ENCODE results near the gene GABARAP.

GABARAP gene

DNA sequence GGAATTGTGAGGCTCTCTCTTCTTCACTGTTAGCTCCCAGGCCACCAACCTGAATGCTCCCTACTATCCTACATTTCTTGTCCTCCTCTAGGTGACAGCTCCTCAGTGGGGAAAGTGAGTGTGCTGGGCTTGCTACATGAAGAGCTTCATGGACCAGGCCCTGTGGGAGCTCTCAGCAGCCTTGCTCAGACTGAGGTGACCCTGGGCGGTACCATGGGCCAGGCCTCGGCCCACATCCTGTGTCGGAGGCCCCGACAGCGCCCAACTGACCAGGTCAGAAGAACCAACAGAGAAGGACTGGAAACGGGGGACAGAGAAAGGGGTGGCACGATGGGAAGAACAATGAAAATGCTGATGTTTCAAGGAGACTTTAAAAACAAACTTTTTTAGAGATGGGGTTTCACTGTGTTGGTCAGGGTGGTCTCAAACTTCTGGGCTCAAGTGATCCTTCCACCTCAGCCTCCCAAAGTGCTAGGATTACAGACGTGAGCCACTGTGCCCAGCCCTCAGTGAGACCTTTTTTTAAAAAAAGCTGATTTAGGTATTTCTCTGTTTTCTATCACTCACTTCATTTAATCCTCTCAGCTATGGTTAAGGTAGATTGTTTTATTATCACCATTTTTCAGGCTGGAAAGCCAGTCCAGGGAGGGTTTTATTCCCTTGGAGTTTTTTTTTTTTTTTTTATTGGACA is 14.7 kb upstream of the GABARAP start:
- Histone ChIP-seq H3K9me3 (ENCODE audit: insufficient read depth, low read length) (no peaks in the 10 kb centered on the region), H2AFZ (ENCODE audit: low read depth, low read length, severe bottlenecking) (no peak overlapping the region), H3K36me3 (ENCODE audit: low read length) (peaks cover 8% of the 10 kb centered on the region; the same call in 1 of the 2 replicates), H3K79me2 (ENCODE audit: insufficient read depth, low read length) (peaks cover 12% of the 10 kb centered on the region), H3F3A (ENCODE audit: insufficient read depth) (0 out of 2 replicates have a peak, but pooled peaks cover 3% of the 10 kb centered on the region), H3K4me3 (ENCODE audit: insufficient read depth, low read length, poor library complexity, severe bottlenecking) (no peak overlapping the region), H3K9me2 (replicated peaks; ENCODE audit: insufficient read depth, low read length) (no peaks in the 10 kb centered on the region), H4K20me1 (ENCODE audit: low read depth, low read length) (no peaks in the 10 kb centered on the region), H3K4me2 (ENCODE audit: low read depth, low read length, poor library complexity, severe bottlenecking) (no peak overlapping the region), H3K27me3 (ENCODE audit: low read length) (no peaks in the 10 kb centered on the region), H3K27ac (ENCODE audit: low read depth, low read length) (no peak overlapping the region), H3K9ac (ENCODE audit: low read length) (no peak overlapping the region)
- no peak for TF ChIP-seq EZH2phosphoT487 (conservative IDR thresholded peaks at IDR 0.05; ENCODE audit: low read length)
- TF ChIP-seq, protein P1, sequence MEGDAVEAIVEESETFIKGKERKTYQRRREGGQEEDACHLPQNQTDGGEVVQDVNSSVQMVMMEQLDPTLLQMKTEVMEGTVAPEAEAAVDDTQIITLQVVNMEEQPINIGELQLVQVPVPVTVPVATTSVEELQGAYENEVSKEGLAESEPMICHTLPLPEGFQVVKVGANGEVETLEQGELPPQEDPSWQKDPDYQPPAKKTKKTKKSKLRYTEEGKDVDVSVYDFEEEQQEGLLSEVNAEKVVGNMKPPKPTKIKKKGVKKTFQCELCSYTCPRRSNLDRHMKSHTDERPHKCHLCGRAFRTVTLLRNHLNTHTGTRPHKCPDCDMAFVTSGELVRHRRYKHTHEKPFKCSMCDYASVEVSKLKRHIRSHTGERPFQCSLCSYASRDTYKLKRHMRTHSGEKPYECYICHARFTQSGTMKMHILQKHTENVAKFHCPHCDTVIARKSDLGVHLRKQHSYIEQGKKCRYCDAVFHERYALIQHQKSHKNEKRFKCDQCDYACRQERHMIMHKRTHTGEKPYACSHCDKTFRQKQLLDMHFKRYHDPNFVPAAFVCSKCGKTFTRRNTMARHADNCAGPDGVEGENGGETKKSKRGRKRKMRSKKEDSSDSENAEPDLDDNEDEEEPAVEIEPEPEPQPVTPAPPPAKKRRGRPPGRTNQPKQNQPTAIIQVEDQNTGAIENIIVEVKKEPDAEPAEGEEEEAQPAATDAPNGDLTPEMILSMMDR (IDR thresholded peaks at IDR 0.05; ENCODE audit: insufficient read depth, low read length, poor library complexity, severe bottlenecking): no peak

DNA sequence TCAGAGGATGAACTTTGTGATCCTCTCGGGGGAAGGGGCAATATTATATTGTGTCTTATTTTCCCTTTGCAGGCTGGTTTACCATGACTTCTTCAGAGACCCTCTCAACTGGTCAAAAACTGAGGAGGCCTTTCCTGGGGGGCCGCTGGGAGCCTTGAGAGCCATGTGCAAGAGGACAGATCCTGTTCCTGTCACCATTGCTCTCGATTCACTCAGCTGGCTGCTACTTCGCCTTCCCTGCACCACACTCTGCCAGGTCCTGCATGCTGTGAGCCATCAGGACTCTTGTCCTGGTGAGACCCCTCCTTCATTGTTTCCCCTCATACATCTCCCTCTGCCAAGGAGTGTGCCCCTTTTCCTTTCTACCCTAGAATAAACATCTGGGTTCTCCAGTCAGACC is 12.3 kb upstream of the GABARAP start:
- H3K9me3 ChIP-seq (ENCODE audit: insufficient read depth, low read length): no peaks in the 10 kb centered on the region
- 0 out of 2 replicates have a peak, but pooled peaks cover 3% of the 10 kb centered on the region for H3F3A ChIP-seq (ENCODE audit: insufficient read depth)
- no peak for TF ChIP-seq EZH2phosphoT487 (conservative IDR thresholded peaks at IDR 0.05; ENCODE audit: low read length)
- TF ChIP-seq, protein P1 (IDR thresholded peaks at IDR 0.05; ENCODE audit: insufficient read depth, low read length, poor library complexity, severe bottlenecking): no peak
- no peak overlapping the region for H3K27ac ChIP-seq (ENCODE audit: low read depth, low read length)
- no peak overlapping the region for H3K9ac ChIP-seq (ENCODE audit: low read length)
- no peak overlapping the region for H3K4me3 ChIP-seq (ENCODE audit: insufficient read depth, low read length, poor library complexity, severe bottlenecking)
- no peaks in the 10 kb centered on the region for H3K9me2 ChIP-seq (replicated peaks; ENCODE audit: insufficient read depth, low read length)
- H4K20me1 ChIP-seq (ENCODE audit: low read depth, low read length): no peaks in the 10 kb centered on the region
- no peaks in the 10 kb centered on the region for H3K27me3 ChIP-seq (ENCODE audit: low read length)
- H3K36me3 ChIP-seq (ENCODE audit: low read length): peaks cover 8% of the 10 kb centered on the region; the same call in 1 of the 2 replicates
- no peak overlapping the region for H3K4me2 ChIP-seq (ENCODE audit: low read depth, low read length, poor library complexity, severe bottlenecking)
- H2AFZ ChIP-seq (ENCODE audit: low read depth, low read length, severe bottlenecking): no peak overlapping the region
- H3K79me2 ChIP-seq (ENCODE audit: insufficient read depth, low read length): peaks cover 31% of the 10 kb centered on the region

DNA sequence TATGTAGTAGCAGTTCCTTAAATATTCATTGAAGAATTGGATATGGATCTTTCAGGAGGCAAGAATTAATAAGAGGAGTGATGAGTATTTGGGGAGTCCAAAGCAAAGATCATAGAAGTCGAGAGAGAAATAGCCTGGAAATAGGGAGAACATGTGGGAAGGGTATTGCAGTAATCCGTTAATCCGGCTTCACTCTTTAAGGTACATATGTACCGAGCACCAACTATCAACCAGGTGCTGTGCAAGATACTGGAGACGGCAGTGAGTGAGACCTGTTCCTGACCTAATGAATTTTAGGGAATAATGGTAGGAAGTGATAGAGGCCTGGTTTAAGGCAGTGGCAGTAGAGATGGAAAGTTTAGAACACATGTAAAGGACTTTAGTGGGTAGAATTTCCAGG is 10.8 kb upstream of the GABARAP start:
- no peaks in the 10 kb centered on the region for H3K27me3 ChIP-seq (ENCODE audit: low read length)
- no peaks in the 10 kb centered on the region for H3K9me2 ChIP-seq (replicated peaks; ENCODE audit: insufficient read depth, low read length)
- peak overlapping the region; percentile 99 for H3K9ac ChIP-seq (ENCODE audit: low read length)
- peak overlapping the region; percentile 84 for H3K4me2 ChIP-seq (ENCODE audit: low read depth, low read length, poor library complexity, severe bottlenecking)
- peaks cover 6% of the 10 kb centered on the region; the same call in 1 of the 2 replicates for H3K36me3 ChIP-seq (ENCODE audit: low read length)
- H3K79me2 ChIP-seq (ENCODE audit: insufficient read depth, low read length): peaks cover 45% of the 10 kb centered on the region
- H2AFZ ChIP-seq (ENCODE audit: low read depth, low read length, severe bottlenecking): peak overlapping the region; percentile 57
- H4K20me1 ChIP-seq (ENCODE audit: low read depth, low read length): no peaks in the 10 kb centered on the region
- peak overlapping the region; percentile 74 for H3K4me3 ChIP-seq (ENCODE audit: insufficient read depth, low read length, poor library complexity, severe bottlenecking)
- H3F3A ChIP-seq (ENCODE audit: insufficient read depth): 0 out of 2 replicates have a peak, but pooled peaks cover 3% of the 10 kb centered on the region
- no peaks in the 10 kb centered on the region for H3K9me3 ChIP-seq (ENCODE audit: insufficient read depth, low read length)
- no peak for TF ChIP-seq EZH2phosphoT487 (conservative IDR thresholded peaks at IDR 0.05; ENCODE audit: low read length)
- TF ChIP-seq, protein P1 (IDR thresholded peaks at IDR 0.05; ENCODE audit: insufficient read depth, low read length, poor library complexity, severe bottlenecking): no peak
- peak overlapping the region; percentile 81; the same call in 1 of the 2 replicates for H3K27ac ChIP-seq (ENCODE audit: low read depth, low read length)
